Measurements from ENCODE around the gene BCL2L2. TPM values are rescaled to one million over a fixed set of nuclear protein-coding genes. Genes with fewer than 3 reads are reported as not detected.

Gene BCL2L2
- total and polyA plus RNA-seq, 2 of the 8 experiments (the other 6 are each of a cell fraction or from before 2014, with no cell fraction given) = 9.3 to 13.8 TPM

DNA sequence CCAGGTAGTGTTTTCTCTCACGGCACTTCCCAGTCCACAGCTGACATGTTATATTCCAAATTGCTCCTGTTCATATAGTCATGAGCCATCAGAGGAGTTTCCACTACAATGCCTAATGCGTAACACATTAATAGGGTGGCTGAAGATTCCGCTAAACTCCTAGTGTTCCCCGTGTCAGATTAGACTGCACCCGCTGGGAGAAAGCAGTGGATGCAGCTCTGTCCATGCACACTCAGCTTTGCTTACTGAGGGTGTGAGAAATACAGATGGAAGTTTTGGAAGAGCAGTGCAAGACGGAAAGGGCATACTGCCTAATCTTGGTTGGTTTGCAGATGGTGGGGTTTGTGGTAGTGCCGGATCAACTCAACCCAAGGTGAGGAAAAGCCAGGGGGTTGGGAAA is 9.5 kb upstream of the BCL2L2 start:
- FAIRE-seq (no peak), DNase-seq (ENCODE audit: low read depth in 1 of 2, low spot score in 2 of 2) (no peak)
- H3K14ac ChIP-seq (ENCODE audit: insufficient read length) = no peak overlapping the region
- no peak overlapping the region for H3K27ac ChIP-seq (ENCODE audit: low read depth, low read length)
- H2AFZ ChIP-seq (ENCODE audit: low read length) = no peak overlapping the region
- H3K9ac ChIP-seq (replicated peaks in 1 of 4; ENCODE audit: extremely low read depth in 1 of 4, low read depth in 3 of 4, low read length in 3 of 4) = no peak overlapping the region
- H3K9me3 ChIP-seq (ENCODE audit: insufficient read depth in 2 of 2, low read depth in 1 of 2, low read length in 1 of 2) = no peaks in the 10 kb centered on the region
- no peak overlapping the region for H2AK5ac ChIP-seq (ENCODE audit: low read depth, low read length)
- peaks cover 8% of the 10 kb centered on the region; the same call in 1 of the 2 replicates for H3K23me2 ChIP-seq (ENCODE audit: low read depth, low read length)
- H3K27me3 ChIP-seq (replicated peaks in 1 of 4; ENCODE audit: control insufficient read depth in 3 of 4, extremely low read depth in 1 of 4, insufficient read depth in 3 of 4, low read length in 3 of 4) = peaks cover 33 to 69% (median 61%) of the 10 kb centered on the region in 4 experiments
- H4K5ac ChIP-seq (ENCODE audit: insufficient read length, low read depth, low read length) = no peak overlapping the region
- no peak overlapping the region for H3K4ac ChIP-seq (replicated peaks; ENCODE audit: insufficient read length, low read depth, low read length)
- no peak overlapping the region for H4K91ac ChIP-seq (replicated peaks; ENCODE audit: insufficient read length, low read length)
- no peaks in the 10 kb centered on the region for H3K36me3 ChIP-seq (ENCODE audit: control insufficient read depth in 2 of 4, insufficient read depth in 4 of 4, low read length in 3 of 4)
- TF ChIP-seq BCL11A (IDR thresholded peaks at IDR 0.05; ENCODE audit: low read depth in 2 of 2, low read length in 2 of 2) (no peak), POU5F1 (IDR thresholded peaks at IDR 0.05; ENCODE audit: low read depth, low read length) (no peak), SIN3A (conservative IDR thresholded peaks at IDR 0.05 in 1 of 2, IDR thresholded peaks at IDR 0.05 in 1 of 2; ENCODE audit: low read depth in 1 of 2, low read length in 2 of 2) (no peak), GABPA (IDR thresholded peaks at IDR 0.05; ENCODE audit: borderline replicate concordance, insufficient read depth, low read length) (no peak), CEBPB (IDR thresholded peaks at IDR 0.05; ENCODE audit: low read depth, low read length) (no peak), MAFK (IDR thresholded peaks at IDR 0.05; ENCODE audit: low read depth, low read length) (no peak), SP1 (IDR thresholded peaks at IDR 0.05; ENCODE audit: low read depth, low read length) (no peak), SRF (IDR thresholded peaks at IDR 0.05; ENCODE audit: low read depth, low read length) (no peak), POLR2AphosphoS5 (IDR thresholded peaks at IDR 0.05; ENCODE audit: low read depth, low read length) (no peak), KDM5A (IDR thresholded peaks at IDR 0.05; ENCODE audit: low read length) (no peak), BRCA1 (IDR thresholded peaks at IDR 0.05; ENCODE audit: low read depth, low read length) (no peak)
- TF ChIP-seq, protein P1, sequence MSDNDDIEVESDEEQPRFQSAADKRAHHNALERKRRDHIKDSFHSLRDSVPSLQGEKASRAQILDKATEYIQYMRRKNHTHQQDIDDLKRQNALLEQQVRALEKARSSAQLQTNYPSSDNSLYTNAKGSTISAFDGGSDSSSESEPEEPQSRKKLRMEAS (IDR thresholded peaks at IDR 0.05) = no peak
- H3K79me1 ChIP-seq (ENCODE audit: low read depth, low read length) = no peaks in the 10 kb centered on the region
- no peak overlapping the region for H2BK15ac ChIP-seq (ENCODE audit: low read length)
- H2BK12ac ChIP-seq (ENCODE audit: low read depth, low read length) = no peak overlapping the region
- H3K18ac ChIP-seq (ENCODE audit: extremely low read depth, low read length) = no peak overlapping the region
- no peaks in the 10 kb centered on the region for H3K79me2 ChIP-seq (ENCODE audit: control insufficient read depth in 1 of 2, insufficient read depth in 2 of 2, low read length in 2 of 2)
- H2BK5ac ChIP-seq (ENCODE audit: low read depth, low read length) = no peak overlapping the region
- no peak overlapping the region for H3K4me3 ChIP-seq (ENCODE audit: extremely low read depth in 1 of 4, insufficient read depth in 2 of 4, low read depth in 3 of 4, low read length in 4 of 4)
- H4K8ac ChIP-seq (ENCODE audit: extremely low read depth, insufficient read depth, low read length) = no peak overlapping the region
- H2BK20ac ChIP-seq (ENCODE audit: low read length) = no peak overlapping the region
- ChIA-PET POLR2A (ENCODE audit: partially characterized antibody) (interaction anchor here (1.3 kb wide), 1 partner anchor 15 kb away, joined by 4 read pairs; no protein-coding TSS in a partner anchor), CTCF (ENCODE audit: partially characterized antibody) (interaction anchor here (0.6 to 7.2 kb wide), 20 partner anchors 9 to 262 kb away, joined by 3 to 42 read pairs (median 6); partner anchors contain the start of genes BCL2L2, HOMEZ and PABPN1)
- H3K4me1 ChIP-seq (replicated peaks in 1 of 4; ENCODE audit: control insufficient read depth in 3 of 4, insufficient read depth in 4 of 4, low read length in 3 of 4) = peaks cover 0 to 4% (median 0%) of the 10 kb centered on the region in 4 experiments; a peak in 4 of 7 replicates
- no peak overlapping the region for H3K56ac ChIP-seq (replicated peaks; ENCODE audit: insufficient read length, low read depth, low read length)
- H3K23ac ChIP-seq (ENCODE audit: insufficient read length) = no peak overlapping the region
- no peak overlapping the region for H3K4me2 ChIP-seq (ENCODE audit: insufficient read depth in 1 of 2, low read depth in 2 of 2, low read length in 2 of 2)
- H4K20me1 ChIP-seq (replicated peaks in 1 of 2; ENCODE audit: control insufficient read depth in 1 of 2, insufficient read depth in 2 of 2, low read length in 2 of 2) = peaks cover 5 to 8% of the 10 kb centered on the region in 2 experiments
- WGBS, 2 experiments (ENCODE audit: extremely low coverage in 1 of 2, insufficient coverage in 1 of 2, insufficient read length in 1 of 2, insufficient replicate concordance in 2 of 2, low coverage in 1 of 2, low lambda C conversion rate in 2 of 2, missing lambda C conversion rate in 1 of 2) = 87% methylated on average over 7 of the region's 7 CpGs; no CpG with 5 or more reads in 1 of the 2 experiments
- H2BK120ac ChIP-seq (replicated peaks; ENCODE audit: low read depth, low read length) = no peak overlapping the region

Measured in H1 (cell line).